HG03460 (cell line): Measurements from ENCODE around the gene RIC3.
"Not testable (repeated sequence)": the region's sequence is repeated elsewhere in the genome, so short reads cannot be mapped to it uniquely, and the experiment has no call there.

ENCODE experiments used
- ATAC-seq: cut with Tn5 transposase; IDR thresholded peaks from one replicate; pipeline ENCODE4 v1.9.1; 2021; ENCODE audit not compliant: unreplicated experiment

RIC3 gene

DNA sequence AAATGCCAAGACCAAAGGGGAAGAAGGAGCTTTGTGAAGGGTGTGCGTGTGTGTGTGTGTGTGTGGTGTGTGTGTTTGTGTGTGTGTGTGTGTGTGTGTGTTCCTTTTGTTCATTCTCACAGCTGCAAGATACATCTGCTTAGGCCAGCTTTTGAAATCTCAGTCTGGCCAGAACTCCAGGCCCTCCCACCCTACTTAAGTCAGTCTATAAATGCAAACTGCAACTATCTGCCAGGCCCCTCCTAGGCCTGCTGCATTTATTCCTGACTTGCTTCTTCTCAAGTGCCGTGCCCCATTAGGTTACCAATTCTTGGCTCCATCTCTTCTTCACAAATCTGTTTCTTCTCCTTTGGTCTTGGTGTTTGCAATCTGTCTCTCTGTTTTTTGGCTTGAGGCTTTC, 21.6 kb upstream of the RIC3 start:
- ATAC-seq = no peak

DNA sequence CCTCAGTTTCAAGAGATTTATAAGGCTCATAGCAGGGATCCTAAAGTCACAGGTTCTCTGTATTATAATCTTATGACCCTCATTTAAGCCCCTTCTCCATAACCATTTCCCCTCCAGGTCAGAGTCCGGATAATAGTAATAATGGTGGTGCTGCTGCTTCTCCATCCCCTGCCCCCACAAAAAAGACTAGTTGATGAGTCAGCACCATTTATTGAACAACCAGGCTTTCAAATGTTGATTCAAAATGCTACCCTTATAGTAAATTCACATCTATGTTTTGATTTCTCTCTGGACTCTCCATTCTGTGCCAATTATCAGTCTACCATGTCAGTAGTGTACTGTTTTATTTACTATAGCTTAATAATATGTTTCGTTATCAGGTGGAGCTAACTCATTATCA, 17.6 kb upstream of the RIC3 start:
- ATAC-seq = no peak

DNA sequence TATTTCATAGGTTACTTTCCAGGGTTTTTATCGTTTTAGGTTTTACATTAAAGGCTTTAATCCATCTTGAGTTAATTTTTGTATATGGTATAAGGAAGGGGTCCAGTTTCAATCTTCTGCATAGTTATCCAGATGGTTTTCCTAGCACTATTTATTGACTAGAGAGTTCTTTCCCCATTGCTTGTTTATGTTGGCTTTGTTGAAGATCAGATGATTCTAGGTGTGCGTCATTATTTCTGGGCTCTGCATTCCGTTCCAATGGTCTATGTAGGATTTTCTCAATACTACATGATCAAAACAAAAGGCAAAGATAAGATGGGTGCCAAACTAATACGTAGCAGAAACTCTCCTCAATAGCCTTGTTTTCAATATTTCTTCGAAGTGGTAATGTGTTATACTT, 14.3 kb upstream of the RIC3 start:
- ATAC-seq = no peak

DNA sequence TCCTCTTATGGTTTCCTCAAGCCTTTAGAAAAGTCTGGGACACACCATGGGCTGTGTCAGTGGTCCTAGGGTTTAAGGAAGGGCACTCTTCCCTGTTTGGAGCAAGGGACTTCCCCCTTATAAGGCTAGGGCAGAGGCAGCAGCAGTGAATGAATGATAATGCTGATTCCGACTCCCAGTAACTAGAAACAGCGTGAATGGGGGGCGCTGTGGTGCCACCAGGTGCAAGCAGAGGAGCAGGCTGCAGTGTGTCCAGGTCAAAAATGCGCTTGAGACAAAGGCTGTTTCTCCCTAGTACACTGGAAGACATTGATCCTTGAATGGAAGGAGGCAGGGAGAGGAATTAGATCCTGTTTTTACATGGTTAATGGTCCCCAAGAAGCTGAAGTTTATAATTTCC, 11.6 kb upstream of the RIC3 start:
- no peak for ATAC-seq

DNA sequence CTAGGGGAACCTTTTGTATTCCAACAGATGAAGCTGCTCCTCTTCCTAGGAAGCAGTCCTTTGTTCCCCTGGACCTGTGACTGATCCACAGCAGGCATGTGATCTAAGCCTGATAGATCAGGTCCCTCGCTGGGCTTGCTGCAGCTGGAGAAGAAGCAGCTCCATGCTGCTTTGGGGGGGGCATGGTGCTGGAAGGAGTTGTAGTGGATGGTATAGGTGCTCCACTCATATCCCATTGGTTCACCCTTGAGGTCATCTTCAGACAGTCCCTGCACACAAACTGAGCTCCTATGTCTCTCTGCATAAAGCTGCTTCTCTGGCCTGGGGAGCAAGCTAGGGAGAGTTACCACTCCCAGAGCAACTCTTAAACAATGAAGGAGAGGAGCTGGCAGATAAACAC, 9.5 kb upstream of the RIC3 start:
- ATAC-seq = no peak

DNA sequence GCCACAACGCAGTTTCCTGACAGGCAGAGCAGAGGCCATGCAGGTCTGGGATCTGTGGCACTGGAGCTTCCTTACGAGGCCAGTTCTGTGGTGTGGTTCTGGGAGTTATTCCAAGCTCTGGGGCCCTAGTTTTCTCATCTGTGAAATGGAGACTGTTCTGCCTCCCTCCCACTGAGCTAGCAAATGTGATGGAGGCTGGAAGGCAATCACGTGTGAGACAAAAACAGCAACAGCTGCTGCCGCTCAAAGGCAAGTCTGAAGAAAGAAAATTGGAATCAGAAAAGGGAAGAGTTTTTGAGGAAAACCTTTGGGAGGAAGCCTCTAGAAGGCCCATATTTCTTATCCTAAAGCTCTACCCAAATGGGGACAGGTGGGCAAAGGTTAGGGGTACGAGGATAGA, 8.3 kb upstream of the RIC3 start:
- no peak for ATAC-seq

DNA sequence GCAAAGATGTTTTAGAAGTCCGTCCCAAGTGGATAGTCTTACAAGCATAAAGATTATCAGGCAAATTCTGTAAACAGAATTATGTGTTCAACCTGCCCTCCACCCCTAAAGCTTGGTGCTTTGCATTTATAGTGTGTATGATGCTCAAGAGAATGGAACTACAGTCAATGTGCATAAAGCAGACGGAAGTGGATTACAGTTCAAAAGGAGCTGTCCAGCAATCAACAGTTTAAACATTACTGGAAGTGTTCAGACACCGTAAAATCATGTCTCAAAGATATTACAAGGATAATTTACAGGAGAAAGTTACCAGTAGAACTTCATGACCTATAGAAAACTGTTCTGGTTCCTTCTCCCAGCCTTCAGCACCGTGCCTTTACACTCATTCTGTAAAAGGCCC, 1.0 kb downstream of the RIC3 start:
- no peak for ATAC-seq

DNA sequence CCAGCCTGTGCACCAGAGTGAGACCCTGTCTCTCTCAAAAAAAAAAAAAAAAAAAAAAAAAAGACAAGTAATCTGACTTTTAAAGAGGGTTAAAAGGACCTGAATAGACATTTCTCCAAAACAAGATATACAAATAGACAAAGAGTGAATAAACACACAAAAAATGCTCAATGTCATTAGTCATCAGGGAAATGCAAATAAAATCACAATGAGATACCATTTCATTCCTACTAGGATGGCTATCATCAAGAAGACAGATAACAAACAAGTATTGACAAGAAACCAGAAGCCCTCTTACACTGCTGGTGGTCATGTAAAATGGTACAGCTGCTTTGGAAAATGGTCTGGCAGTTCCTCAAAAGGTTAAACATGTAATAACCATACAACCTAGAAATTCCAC, 4.1 kb downstream of the RIC3 start:
- no peak for ATAC-seq

DNA sequence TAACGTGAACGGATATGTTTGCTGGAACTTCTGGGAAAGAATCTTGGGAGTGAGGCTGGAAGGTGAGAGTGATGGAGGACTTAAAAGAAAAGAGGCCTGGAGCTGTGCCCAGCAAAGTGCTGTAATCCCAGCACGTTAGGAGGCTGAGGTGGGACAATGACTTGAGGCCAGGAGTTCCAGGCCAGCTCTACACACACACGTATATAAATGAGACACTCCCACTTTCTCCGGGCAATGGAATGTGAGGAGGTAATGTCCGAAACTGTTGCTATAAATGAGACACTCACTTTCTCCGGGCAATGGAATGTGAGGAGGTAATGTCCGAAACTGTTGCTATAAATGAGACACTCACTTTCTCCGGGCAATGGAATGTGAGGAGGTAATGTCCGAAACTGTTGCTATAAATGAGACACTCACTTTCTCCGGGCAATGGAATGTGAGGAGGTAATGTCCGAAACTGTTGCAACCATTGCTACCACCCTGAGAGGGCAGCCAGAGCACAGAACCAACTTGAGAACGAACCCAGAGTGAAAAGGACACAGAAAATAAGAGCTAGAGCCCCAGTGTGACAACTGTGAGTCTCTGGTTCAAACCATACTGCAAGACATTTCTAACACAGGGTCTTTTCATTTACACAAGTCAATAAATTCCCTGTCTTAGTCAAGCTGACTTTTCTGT, 7.1 kb downstream of the RIC3 start:
- ATAC-seq = not testable (repeated sequence)

DNA sequence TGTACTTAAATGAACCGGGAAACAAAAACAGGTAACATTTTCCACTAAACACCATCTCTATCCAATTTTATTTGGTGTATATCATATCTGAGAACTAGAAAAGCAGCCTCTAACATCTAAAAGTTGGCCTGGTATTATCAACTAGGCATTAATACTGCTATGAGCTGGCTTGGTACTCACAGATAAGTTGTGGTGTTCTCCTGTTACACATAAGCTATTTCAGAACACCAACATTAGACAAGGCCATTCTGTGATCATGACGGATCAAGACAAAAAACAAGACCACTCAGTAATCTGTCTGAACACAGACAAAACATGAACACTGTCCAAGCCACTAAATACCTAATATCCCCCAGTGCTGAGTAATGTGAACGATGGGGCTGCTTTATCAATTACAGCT, 11.9 kb downstream of the RIC3 start:
- no peak for ATAC-seq

DNA sequence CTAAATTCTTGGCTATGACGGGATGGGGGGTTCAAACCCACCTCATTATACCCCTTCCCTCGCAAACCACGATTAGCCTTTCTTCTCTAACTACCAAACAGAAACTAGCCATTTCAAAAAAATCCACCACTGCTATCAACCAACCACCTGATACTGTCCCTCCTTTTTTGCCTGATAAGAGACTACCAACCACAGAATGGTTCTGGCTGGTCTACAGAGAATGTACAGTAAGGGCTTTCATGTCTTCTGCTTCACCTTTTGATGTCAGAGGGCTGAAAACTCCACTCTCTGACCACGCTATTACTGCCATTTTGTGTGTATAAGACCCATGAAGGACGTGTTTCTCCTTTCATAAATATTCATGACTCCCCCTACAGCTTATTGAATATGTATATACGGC, 19.1 kb downstream of the RIC3 start:
- no peak for ATAC-seq

DNA sequence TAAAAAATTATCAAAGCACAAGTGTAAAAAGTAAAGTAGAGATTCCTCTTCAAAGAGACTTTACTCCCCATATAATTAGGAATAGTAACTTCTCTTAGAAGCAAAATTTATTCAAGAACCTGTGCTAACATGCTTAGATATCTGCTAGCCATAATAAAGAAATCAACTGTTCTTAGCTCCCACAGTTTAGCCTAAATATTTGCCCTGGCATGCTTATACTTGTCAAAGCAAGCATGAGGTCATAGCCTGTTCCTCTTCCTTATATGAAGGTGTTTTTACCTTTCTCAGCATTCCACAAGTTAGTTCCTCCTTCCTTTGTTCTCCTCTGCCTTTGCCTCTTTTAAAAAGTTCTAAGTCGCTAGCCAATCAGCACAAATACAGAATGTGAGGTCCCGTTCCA, 30.3 kb downstream of the RIC3 start:
- no peak for ATAC-seq

DNA sequence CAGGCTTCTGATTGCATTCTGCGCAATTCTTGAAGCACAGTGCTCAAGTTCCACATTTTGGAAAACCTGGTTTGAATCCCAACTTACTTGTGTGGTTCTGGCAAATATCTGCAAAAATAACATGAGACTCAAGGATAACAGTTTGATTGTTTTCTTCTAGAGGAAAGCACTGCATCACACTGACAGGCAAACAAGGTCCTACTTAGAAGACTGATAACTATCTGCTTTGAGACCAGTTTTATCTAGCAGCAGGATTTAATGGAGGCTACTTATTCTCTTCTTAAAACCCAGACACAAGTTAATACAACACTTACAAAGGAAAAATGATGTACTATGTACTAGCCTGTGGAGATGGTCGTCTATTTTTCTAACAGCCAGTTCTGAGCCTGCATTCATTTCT, 41.4 kb downstream of the RIC3 start:
- ATAC-seq = no peak

DNA sequence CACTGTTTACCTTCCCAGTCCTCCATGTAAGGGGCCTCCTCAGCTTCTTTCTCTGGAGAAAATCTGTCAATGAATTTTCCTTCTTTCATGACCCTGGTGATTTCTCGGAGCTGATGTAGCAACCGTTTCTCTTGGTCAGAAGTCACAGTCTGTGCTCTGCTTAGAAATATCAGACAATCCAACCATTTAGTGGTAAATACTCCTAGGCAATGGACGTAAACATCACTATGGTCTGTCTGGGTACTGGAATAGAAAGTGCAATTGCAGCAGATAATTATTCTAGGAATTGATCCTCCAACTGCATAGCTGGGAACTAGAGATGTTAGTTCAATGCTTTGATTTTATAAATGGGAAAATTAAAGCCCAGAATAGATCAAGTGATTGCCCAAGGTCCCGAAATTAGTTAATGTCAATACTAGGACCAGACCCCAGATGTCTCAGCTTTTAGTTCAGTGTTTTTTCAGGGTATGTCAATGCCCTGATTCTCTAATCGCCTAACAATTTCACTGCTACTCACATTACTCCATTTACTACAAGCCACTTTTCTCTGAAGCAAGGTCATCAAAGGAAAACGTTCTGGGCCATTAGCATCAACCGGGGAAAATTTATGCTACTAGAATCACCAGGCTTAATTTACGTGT, 42.1 kb downstream of the RIC3 start:
- no peak for ATAC-seq

DNA sequence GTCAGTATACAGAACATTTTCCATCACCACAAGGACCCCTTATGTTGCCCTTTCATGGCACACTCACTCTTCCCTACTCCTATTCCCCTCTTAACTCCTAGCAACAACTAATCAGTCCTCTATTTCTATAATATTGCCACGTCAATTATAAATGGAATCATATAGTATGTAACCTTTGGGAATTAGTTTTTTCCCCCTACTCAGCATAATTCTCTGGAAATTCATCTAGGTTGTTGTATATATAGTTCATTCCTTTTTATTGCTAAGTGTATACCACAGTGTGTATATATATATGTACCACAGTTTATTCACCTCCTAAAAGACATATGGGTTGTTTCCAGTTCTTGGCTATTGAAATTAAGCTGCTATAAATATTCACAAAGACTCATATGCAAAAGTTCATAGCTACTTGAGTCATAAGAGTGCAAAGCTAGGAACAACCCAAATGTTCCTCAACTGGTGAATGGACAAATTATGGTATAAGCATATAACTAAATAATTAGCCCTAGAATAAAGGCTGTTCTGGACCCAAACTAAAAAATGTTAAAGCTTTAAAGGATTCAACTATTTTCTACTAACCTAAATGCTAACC, 46.6 kb downstream of the RIC3 start:
- no peak for ATAC-seq

DNA sequence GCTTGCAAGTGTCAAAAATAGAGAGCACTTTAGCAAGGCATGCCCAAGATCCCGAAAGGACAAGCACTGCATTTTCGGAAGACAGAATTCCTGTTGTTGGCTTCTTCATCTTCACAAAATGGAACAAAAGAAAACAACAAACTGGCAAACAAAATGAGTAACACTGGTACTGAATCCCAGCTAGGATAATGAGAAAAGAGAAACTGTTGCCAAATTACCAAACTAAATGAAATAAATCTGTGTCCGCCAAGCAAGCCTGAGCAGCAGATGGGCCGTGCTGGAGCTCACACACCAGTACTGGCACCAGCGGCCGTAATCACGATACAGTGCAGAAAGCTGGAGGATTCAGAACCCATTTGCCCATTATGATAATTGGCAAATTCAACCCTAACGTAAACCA, 57.2 kb downstream of the RIC3 start:
- ATAC-seq = no peak

DNA sequence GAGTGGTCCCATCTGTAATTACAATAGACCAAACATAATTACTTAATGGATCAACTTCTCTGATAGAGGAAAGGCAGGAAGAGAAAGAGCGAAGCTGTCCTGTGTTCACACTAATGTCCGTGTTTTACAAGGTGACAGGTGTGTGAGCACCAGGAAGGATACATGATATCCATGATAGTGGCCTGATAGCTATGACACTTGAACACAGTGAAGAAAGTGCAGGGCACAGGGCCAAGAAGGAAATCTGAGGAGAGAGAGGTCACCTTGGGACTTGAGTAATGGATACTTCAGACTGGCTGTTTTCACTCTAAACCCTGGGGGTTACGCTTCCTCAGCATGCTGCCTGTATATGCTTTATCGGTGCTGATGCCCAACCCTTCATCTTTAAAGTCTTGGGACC, 58.4 kb downstream of the RIC3 start:
- ATAC-seq = no peak

DNA sequence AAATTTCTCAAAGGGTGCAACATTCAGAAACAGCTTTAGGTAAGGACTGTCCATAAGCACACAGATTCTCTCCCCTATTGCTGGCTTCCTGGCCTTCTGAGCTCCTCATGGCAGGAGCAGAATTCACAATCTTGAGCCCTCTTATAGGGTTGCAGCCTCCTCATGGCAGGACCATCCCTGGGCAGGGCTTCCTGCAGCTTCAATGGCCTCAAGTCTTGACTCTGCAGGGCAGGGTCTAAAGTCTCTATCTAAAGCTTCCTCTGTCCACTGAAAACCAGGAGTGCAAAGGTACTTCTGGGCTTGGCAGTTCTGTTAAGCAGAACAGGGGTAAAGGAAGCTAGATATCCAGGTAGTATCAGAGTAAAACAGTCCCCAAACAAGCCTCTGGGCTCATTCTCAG, 59.1 kb downstream of the RIC3 start:
- ATAC-seq = no peak

DNA sequence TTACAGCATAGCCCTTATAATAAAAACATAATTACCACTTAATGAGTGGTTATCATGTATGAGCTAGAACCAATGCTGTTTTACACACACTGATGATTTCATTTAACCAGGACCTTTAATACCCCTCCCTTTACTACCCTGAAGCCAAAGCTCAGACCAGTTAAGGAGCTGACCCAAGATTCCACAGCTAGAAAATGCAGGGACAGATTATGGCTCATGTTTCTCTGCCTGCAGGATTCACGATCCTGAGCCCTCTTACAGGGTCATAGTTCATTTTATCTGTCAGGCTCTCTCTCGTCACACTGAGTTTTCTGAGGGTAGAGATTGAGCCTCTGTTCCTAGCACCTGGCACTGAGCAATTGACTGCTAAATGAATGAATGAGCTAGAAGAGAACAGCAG, 60.4 kb downstream of the RIC3 start:
- no peak for ATAC-seq

DNA sequence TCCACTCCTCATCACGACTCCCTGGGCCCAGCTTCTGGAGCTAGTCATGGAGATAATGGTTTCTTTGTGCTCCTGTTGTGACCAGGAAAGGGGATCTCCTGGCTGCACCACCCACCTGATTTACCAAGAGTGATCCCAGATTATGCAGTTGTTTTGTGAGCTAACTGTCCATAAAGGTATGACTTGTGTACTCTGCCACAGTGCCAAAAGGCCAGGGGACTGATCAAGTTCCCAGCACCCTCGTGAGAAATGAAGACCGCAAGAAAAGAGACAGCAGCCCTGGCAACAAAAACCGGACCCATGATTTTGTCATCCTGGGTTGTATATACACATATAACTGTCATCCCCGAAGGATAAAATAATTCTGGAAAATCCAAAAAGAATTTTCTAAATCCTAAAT, 61.2 kb downstream of the RIC3 start:
- ATAC-seq = no peak

DNA sequence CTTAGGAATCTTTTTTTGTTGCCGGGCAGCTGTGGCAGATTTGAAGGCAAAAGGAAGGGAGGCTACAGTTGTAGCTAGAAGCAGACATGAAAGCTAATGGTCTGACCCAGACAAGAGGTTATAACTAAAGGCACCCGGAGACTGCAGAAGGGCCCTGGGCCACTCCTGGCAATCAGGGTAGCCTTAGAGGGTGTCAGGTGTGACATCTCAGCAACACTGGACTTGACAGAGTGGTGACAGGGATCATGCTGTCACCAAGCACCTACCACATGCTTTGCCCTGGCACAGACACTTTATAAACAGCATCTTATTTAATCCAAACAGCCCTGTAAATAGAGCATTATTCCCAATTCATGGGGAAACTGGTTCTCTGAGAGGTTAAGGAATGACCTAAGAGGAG, 62.1 kb downstream of the RIC3 start:
- no peak for ATAC-seq

DNA sequence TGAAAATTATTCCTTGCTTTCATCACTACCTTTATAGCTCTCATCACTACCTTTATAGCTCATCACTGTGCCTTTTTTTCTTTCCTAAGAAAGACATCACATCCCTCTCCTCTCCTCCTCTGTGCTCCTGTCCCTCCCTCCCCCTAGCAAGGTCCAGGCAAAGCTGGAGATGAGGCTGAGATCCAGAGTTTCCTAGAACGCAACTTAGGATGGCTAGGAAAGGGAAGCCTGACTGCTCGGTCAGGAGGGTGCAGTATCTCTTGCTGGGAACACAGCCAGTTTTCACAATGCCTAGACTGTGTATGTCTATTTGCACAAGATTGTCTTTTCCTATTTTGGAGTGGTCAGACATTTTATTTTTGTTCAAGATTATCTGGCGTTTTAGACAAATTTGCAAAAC, 63.2 kb downstream of the RIC3 start:
- no peak for ATAC-seq

DNA sequence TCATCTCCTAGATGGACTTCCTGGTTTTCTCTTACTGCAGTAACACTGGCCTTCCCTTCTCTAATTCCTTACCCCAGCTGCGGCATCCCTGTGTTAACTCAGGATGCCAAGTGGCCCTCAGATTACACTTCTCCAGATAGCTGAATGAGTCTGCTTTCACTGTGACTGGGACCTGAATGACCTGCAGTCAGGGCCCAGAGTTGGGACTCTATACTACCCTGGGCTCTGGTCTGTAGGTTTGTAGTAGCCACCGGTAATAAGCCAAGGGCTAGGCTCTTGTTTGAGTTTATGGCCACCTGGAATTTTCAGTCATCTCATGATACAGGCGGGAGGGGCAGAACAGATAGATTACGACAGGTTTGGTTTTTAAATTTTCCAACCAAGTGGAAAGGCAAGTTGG, 63.7 kb downstream of the RIC3 start:
- ATAC-seq = no peak
